NCI-H1436 treated with DMSO at 0.1 percent for 48 hours (cell line): ENCODE results near the gene NFE2L1.

Source experiments
- DNase-seq: peaks from one replicate; lab custom pipeline; 2025; lab: John Stamatoyannopoulos, UW

The NFE2L1 gene

DNA sequence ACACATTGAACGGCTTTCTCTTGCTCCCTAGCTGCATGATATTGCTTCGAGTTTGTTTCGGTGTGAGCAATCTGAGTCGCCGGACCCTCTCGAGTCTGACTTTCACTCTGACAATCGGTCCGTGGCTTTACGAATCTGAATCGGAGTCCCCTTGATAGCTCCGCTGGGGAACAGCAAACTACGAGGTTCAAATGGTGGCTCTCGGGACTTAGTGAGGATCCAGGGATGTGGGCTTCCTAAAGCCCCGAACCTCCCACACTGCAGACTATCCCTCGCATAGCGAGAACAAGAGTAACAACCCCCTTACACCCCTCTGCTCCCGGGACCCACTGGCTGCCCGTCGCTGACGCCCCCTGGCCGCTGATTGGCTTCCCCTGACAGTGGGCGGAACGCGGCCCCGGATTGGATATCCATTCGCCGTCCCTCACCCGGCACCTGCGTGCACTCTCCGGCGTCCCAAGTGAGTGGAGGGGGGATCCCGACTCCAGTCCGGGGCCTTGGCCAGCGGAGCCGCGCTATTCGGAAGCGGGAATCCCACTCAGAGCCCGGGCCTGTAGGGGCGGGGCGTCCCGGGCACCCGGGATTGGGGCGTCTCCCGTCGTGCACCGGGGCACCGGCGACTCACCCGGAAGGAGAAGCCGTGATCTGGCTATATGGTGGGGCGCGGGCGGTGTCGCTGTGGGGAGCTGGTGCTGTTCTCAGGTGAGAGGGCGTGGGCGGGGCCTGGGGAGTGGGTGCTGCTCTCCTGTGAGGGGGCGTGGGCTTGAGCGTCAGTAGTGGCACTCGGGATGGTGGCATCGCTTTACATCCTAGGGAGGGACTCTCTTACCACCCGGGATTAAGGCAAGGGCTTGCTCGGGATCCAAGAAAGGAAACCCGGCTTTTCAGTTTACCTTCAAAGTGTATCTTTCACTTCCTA, 59.2 kb downstream of the NFE2L1 start, which contains the start of gene SNX11:
SNX11 (plus strand) TSS at position 630 of the 919 bp plus-strand sequence. CDS start 4,278 bp downstream, outside the sequence.
- DNase-seq = peak; percentile 77

DNA sequence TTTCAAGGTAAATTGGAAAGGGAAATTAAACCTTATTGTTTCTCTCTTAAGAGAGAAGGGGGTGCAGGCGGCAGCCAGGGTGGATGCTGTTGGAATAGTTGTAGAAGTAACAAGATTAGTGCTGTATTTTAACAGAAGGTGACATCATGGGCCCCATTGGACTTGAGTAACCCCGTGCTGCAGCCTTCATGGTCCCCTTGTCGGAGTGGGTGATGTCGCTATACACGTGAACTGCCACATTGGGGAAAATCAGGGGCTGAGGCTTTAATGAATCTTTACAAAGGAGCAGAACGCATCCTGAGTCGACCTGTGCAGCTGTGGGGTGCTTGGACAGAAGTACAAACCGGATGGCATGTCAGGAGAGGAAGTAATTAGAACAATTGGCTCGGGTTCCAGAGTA, 62.6 kb downstream of the NFE2L1 start:
- no peak for DNase-seq
